H1 (cell line): ENCODE data around the gene SH2B2. TPM values are rescaled to one million over a fixed set of nuclear protein-coding genes. Genes with fewer than 3 reads are reported as not detected.

ENCODE experiments used
- ATF2 ChIP-seq: IDR thresholded peaks from 2 replicates; pipeline ENCODE4 v1.6.1; 2012; ENCODE audit warnings: low read length, inconsistent platforms
- polyA plus RNA-seq, 7 experiments: library from polyadenylated mRNA; depleted of rRNA in 3 of 7; stranded (reverse) in 5 of 7; unstranded in 2 of 7; fragments of >200 nt in 5 of 7; fragments of 200-250 nt in 2 of 7; gene quantifications; 1 replicate in 5 of 7; 2 replicates in 1 of 7; 4 replicates in 1 of 7; pipeline versions ENCODE4 v1.2.1 to v1.2.3, GENCODE V29; 2011 to 2013; ENCODE audit warnings: missing spikeins in 2 of 7, mixed read lengths in 2 of 7
- total RNA-seq: library from RNA; stranded (reverse); fragmentation: NEBNext Ultra II Directional; extraction: Animal tissue kit (Norgen Biotek cat#: 25700); gene quantifications from 2 replicates; pipeline ENCODE4 v1.2.1, GENCODE V29; 2021

The SH2B2 gene
- total and polyA plus RNA-seq, 2 of the 8 experiments (the other 6 are each of a cell fraction or from before 2014, with no cell fraction given) = 11.5 to 18.7 TPM

- TF ChIP-seq ATF2 = no peak
These were observed 17.2 kb downstream of the SH2B2 start (continued) for GRCh38 chr7:102303669-102304422.
